Measurements from ENCODE around the gene SRSF12. TPM values are rescaled to one million over a fixed set of nuclear protein-coding genes. Genes with fewer than 3 reads are reported as not detected.

Gene SRSF12
- polyA plus RNA-seq, 12 donors = 2.7 to 5.6 (median 4.0) TPM; not detected in 2

Other genes starting within 250 kb of the SRSF12 start
- gene RNGTT, start 154.5 kb downstream of the SRSF12 start, polyA plus RNA-seq (ENCODE audit: insufficient read length in 12 of 12) = 10 to 100 TPM in 10 of 12 donors, 1 to 10 TPM in 1, not detected in 1; 9.8 to 17.2 (median 12.5) TPM
- 100 to 1,000 TPM in 7 of 12 donors, 10 to 100 TPM in 4, not detected in 1; 86.1 to 137 (median 109) TPM for gene PNRC1, start 37.3 kb downstream of the SRSF12 start, polyA plus RNA-seq (ENCODE audit: insufficient read length in 12 of 12)
- gene PM20D2, start 28.0 kb upstream of the SRSF12 start, polyA plus RNA-seq (ENCODE audit: insufficient read length in 12 of 12) = 100 to 1,000 TPM in 1 of 12 donors, 10 to 100 TPM in 11; 23.1 to 327 (median 46.5) TPM
- 1 to 10 TPM in 6 of 12 donors, under 1 TPM in 4, not detected in 2; 0.44 to 1.6 (median 1.1) TPM for gene GABRR1, start 99.3 kb upstream of the SRSF12 start, polyA plus RNA-seq (ENCODE audit: insufficient read length in 12 of 12)
- gene GABRR2, start 197.2 kb upstream of the SRSF12 start, polyA plus RNA-seq (ENCODE audit: insufficient read length in 12 of 12) = 1 to 10 TPM in 7 of 12 donors, under 1 TPM in 3, not detected in 2; 0.37 to 4.1 (median 1.4) TPM
- gene UBE2J1, start 234.7 kb upstream of the SRSF12 start, polyA plus RNA-seq (ENCODE audit: insufficient read length in 12 of 12) = 10 to 100 TPM in 11 of 12 donors, not detected in 1; 36.8 to 50.7 (median 45.2) TPM

Measured in muscle of arm (tissue), 12 donors.